Neuronal stem cell (in vitro differentiated cells): ENCODE data around the gene SV2C.
A peak's percentile ranks its signal among the peaks of the same experiment; 100 is the strongest.

Experiments used
- DNase-seq: peaks from one replicate; pipeline ENCODE4 v3.0.0-alpha.2; 2013; ENCODE audit warnings: low spot score
- H2AFZ ChIP-seq: one replicate; pipeline ENCODE4 v1.6.1; 2013; ENCODE audit warnings: mild to moderate bottlenecking, low read length, inconsistent platforms
- H2AK5ac ChIP-seq: 2 replicates; pipeline ENCODE4 v1.6.1; 2013; ENCODE audit warnings: low read depth, mild to moderate bottlenecking, inconsistent platforms, low read length, moderate library complexity, mixed read lengths
- H2BK120ac ChIP-seq: 2 replicates; pipeline ENCODE4 v1.6.1; 2013; ENCODE audit warnings: low read depth, mild to moderate bottlenecking, inconsistent platforms, low read length, moderate library complexity, mixed read lengths
- H2BK12ac ChIP-seq: one replicate; pipeline ENCODE4 v1.6.1; 2013; ENCODE audit warnings: low read length, inconsistent platforms
- H2BK15ac ChIP-seq: 2 replicates; pipeline ENCODE4 v1.6.1; 2013; ENCODE audit warnings: mild to moderate bottlenecking, low read length, inconsistent platforms, mixed read lengths
- H2BK5ac ChIP-seq: one replicate; pipeline ENCODE4 v1.6.1; 2013; ENCODE audit warnings: inconsistent platforms, mild to moderate bottlenecking, low read length, moderate library complexity
- H3K14ac ChIP-seq: one replicate; pipeline ENCODE4 v1.6.1; 2013; ENCODE audit warnings: low read length, inconsistent platforms
- H3K18ac ChIP-seq: 2 replicates; pipeline ENCODE4 v1.6.1; 2013; ENCODE audit warnings: low read length, inconsistent platforms
- H3K23ac ChIP-seq: 2 replicates; pipeline ENCODE4 v1.6.1; 2013; ENCODE audit warnings: low read depth, mild to moderate bottlenecking, mixed read lengths, low read length, inconsistent platforms; ENCODE audit not compliant: poor library complexity
- H3K27ac ChIP-seq: replicated peaks from 3 replicates; pipeline ENCODE4 v1.5.1; 2013; ENCODE audit warnings: low read length, inconsistent platforms
- H3K27me3 ChIP-seq, 3 experiments: 2 replicates each; pipeline ENCODE4 v1.6.1; 2013; ENCODE audit warnings: low read length in 3 of 3, mild to moderate bottlenecking in 2 of 3, inconsistent platforms in 1 of 3, low read depth in 1 of 3, mixed read lengths in 1 of 3, moderate library complexity in 1 of 3; ENCODE audit not compliant: control insufficient read depth in 3 of 3, insufficient read depth in 3 of 3
- H3K36me3 ChIP-seq, 2 donors: replicated peaks in 1 of 2; 2 replicates each; pipeline ENCODE4 v1.6.1; 2013; ENCODE audit warnings: low read length in 2 of 2; ENCODE audit not compliant: control insufficient read depth in 2 of 2, insufficient read depth in 2 of 2
- H3K4ac ChIP-seq: 2 replicates; pipeline ENCODE4 v1.6.1; 2013; ENCODE audit warnings: inconsistent platforms, mild to moderate bottlenecking, low read length, moderate library complexity
- H3K4me1 ChIP-seq, 2 donors: 1 replicate in 1 of 2; 2 replicates in 1 of 2; pipeline ENCODE4 v1.6.1; 2013; ENCODE audit warnings: low read length in 2 of 2, low read depth in 1 of 2; ENCODE audit not compliant: control insufficient read depth in 2 of 2, insufficient read depth in 1 of 2
- H3K4me2 ChIP-seq: one replicate; pipeline ENCODE4 v1.6.1; 2013; ENCODE audit warnings: mild to moderate bottlenecking, low read length, inconsistent platforms; ENCODE audit not compliant: insufficient read depth, poor library complexity, severe bottlenecking
- H3K4me3 ChIP-seq, 2 donors: 2 replicates each; pipeline ENCODE4 v1.5.1; 2013; ENCODE audit warnings: low read length in 2 of 2, mild to moderate bottlenecking in 2 of 2, inconsistent platforms in 1 of 2, moderate library complexity in 1 of 2
- H3K79me1 ChIP-seq: one replicate; pipeline ENCODE4 v1.6.1; 2013; ENCODE audit warnings: low read depth, mild to moderate bottlenecking, inconsistent platforms, low read length, moderate library complexity
- H3K9ac ChIP-seq: one replicate; pipeline ENCODE4 v1.6.1; 2013; ENCODE audit warnings: mild to moderate bottlenecking, low read depth, low read length, inconsistent platforms; ENCODE audit not compliant: poor library complexity
- H3K9me3 ChIP-seq, 2 donors: replicated peaks in 1 of 2; 2 replicates each; pipeline versions ENCODE3 to v1.6.1; 2013; ENCODE audit warnings: low read length in 2 of 2, mild to moderate bottlenecking in 2 of 2, inconsistent platforms in 1 of 2, low read depth in 1 of 2, mixed read lengths in 1 of 2, moderate library complexity in 1 of 2; ENCODE audit not compliant: control insufficient read depth in 2 of 2, insufficient read depth in 1 of 2
- H4K8ac ChIP-seq: one replicate; pipeline ENCODE4 v1.6.1; 2013; ENCODE audit warnings: low read depth, mild to moderate bottlenecking, inconsistent platforms, low read length, moderate library complexity
- H4K91ac ChIP-seq: one replicate; pipeline ENCODE4 v1.6.1; 2013; ENCODE audit warnings: low read length, low read depth, mild to moderate bottlenecking, inconsistent platforms; ENCODE audit not compliant: poor library complexity
- WGBS, 2 donors: extraction: QIAGEN DNeasy Blood & Tissue Kit; methylation state at CpG; one replicate each; pipeline ENCODE4 v1.1.7; 2013; ENCODE audit warnings: missing lambda C conversion rate in 2 of 2, mixed read lengths in 1 of 2; ENCODE audit not compliant: insufficient read length in 2 of 2, insufficient replicate concordance in 1 of 2; ENCODE audit errors: extremely low coverage in 2 of 2; 5-methylcytosine and 5-hydroxymethylcytosine counted together

The SV2C gene

DNA sequence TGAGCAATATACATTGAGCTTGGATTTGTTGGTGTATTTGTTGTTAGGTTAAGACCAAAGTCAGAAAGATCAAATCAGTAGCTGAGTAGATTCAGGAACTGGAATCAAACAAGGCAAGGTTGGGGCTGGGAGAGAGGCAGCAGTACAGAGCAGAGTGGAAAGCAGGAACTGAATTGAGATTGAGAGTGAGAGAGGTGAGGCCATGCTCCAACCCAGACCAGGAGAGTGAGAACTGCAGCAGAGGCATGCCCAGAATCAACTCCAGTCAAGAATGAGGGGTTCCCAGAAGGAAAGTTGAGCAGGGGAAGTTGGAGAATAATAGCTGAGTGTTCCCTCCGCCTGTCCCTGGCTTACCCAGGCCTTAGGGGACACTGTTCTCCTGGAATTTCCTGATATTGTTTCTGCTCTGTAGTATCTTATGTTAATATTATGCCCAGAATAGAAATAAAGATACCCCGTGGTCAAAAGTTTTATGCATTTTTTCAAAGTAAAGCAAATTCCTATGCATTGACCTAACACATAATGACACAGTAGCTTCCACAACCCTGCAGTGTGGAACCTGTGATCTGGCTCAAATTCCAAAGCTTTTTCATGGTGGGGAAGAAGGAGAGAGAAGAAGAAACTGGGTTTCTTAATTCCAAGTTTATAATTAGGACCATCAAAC, 82.7 kb downstream of the SV2C start:
- Histone ChIP-seq H3K23ac (no peak overlapping the region), H3K18ac (no peak overlapping the region), H2BK120ac (no peak overlapping the region), H2AK5ac (no peak overlapping the region), H4K91ac (no peak overlapping the region), H3K9me3 (no peaks in the 10 kb centered on the region), H3K9ac (no peak overlapping the region), H3K4me1 (no peaks in the 10 kb centered on the region), H3K14ac (no peak overlapping the region), H3K27me3 (no peaks in the 10 kb centered on the region), H3K27ac (no peak overlapping the region), H2BK15ac (no peak overlapping the region), H3K36me3 (no peaks in the 10 kb centered on the region), H2AFZ (no peak overlapping the region), H2BK12ac (no peak overlapping the region), H3K4me2 (no peak overlapping the region), H3K4me3 (no peak overlapping the region), H3K4ac (no peak overlapping the region), H3K79me1 (no peaks in the 10 kb centered on the region), H4K8ac (no peak overlapping the region), H2BK5ac (no peak overlapping the region)
- no CpG with 5 or more reads among the region's 2 CpGs for WGBS, 2 donors
- DNase-seq = no peak

- H3K4ac ChIP-seq = no peak overlapping the region
- H3K79me1 ChIP-seq = no peaks in the 10 kb centered on the region
- H4K91ac ChIP-seq = no peak overlapping the region
- no CpG with 5 or more reads among the region's 3 CpGs for WGBS, 2 donors
- H2BK12ac ChIP-seq = no peak overlapping the region
- H2BK120ac ChIP-seq = no peak overlapping the region
- no peaks in the 10 kb centered on the region for H3K27me3 ChIP-seq
- no peak overlapping the region for H3K14ac ChIP-seq
- no peak overlapping the region for H2BK5ac ChIP-seq
- no peak for DNase-seq
- no peak overlapping the region for H3K4me3 ChIP-seq
- no peak overlapping the region for H2AK5ac ChIP-seq
- H3K4me1 ChIP-seq = no peaks in the 10 kb centered on the region
- H3K36me3 ChIP-seq = no peaks in the 10 kb centered on the region
- no peak overlapping the region for H3K23ac ChIP-seq
- H2AFZ ChIP-seq = no peak overlapping the region
- no peak overlapping the region for H3K9ac ChIP-seq
- H2BK15ac ChIP-seq = no peak overlapping the region
- no peak overlapping the region for H3K18ac ChIP-seq
- H3K27ac ChIP-seq = no peak overlapping the region
- H3K4me2 ChIP-seq = no peak overlapping the region
- H3K9me3 ChIP-seq = no peaks in the 10 kb centered on the region
- H4K8ac ChIP-seq = no peak overlapping the region
These were observed 83.8 kb downstream of the SV2C start for GRCh38 chr5:76166886-76167576.

DNA sequence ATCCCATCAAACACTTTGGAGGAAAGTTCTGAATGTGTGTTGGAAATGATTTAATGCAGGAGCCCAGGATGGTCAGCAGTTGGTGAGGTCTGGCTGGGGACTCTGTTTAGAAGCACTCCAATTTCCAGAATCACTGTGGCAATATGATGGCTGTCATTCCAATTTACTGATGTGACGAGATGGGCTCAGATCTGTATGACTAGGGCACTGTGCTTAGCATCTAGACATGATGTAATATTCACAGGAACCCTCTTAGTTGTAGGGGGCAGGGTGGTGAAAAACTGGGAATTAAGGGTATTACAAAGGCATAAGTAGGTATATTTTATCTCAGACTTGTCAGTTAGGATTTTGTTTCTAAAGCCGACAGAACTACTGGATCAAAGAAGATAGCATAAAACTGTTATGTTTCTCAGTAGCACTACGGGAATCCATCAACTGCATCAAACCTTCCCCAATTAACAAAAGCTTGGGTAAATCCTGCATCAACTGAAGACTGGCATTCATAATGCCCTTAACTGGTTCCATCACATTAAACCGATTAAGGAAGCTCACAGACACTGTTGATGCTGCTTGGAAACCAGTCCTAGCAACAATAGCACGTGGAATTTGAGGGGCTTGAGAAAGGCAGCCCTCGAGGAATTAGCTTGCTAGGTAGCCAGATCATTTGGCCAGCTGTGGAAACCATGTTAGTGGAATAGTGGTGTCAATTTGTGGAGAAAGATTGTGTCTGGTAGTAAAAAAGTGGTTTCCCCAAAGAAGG, 86.1 kb downstream of the SV2C start:
- no peak overlapping the region for H4K8ac ChIP-seq
- no peak overlapping the region for H3K9ac ChIP-seq
- no peak overlapping the region for H2BK12ac ChIP-seq
- no peaks in the 10 kb centered on the region for H3K27me3 ChIP-seq
- no peak overlapping the region for H2BK120ac ChIP-seq
- no peak overlapping the region for H2AFZ ChIP-seq
- no peak overlapping the region for H4K91ac ChIP-seq
- no peak overlapping the region for H2BK5ac ChIP-seq
- no peaks in the 10 kb centered on the region for H3K79me1 ChIP-seq
- no peaks in the 10 kb centered on the region for H3K36me3 ChIP-seq
- H3K23ac ChIP-seq = no peak overlapping the region
- no peak overlapping the region for H3K4me2 ChIP-seq
- no peak overlapping the region for H3K14ac ChIP-seq
- no peak overlapping the region for H3K27ac ChIP-seq
- peak overlapping the region; percentile 53 for H3K18ac ChIP-seq
- no peaks in the 10 kb centered on the region for H3K4me1 ChIP-seq
- H3K4ac ChIP-seq = no peak overlapping the region
- WGBS, 2 donors = no CpG with 5 or more reads among the region's 6 CpGs
- H3K4me3 ChIP-seq = no peak overlapping the region
- H3K9me3 ChIP-seq = no peaks in the 10 kb centered on the region
- H2AK5ac ChIP-seq = no peak overlapping the region
- no peak for DNase-seq
- H2BK15ac ChIP-seq = no peak overlapping the region

GRCh38 chr5:76174101-76174500, 90.9 kb downstream of the SV2C start:
- Histone ChIP-seq H4K8ac (peak overlapping the region; percentile 74), H3K27me3 (no peaks in the 10 kb centered on the region), H3K14ac (no peak overlapping the region), H3K4me3 (no peak overlapping the region), H2BK120ac (no peak overlapping the region), H3K9ac (no peak overlapping the region), H3K23ac (no peak overlapping the region), H3K9me3 (no peaks in the 10 kb centered on the region), H2BK15ac (no peak overlapping the region), H3K27ac (no peak overlapping the region), H2BK12ac (no peak overlapping the region), H2AK5ac (no peak overlapping the region), H3K18ac (no peak overlapping the region), H2BK5ac (no peak overlapping the region), H3K4ac (no peak overlapping the region), H3K4me1 (no peaks in the 10 kb centered on the region), H2AFZ (no peak overlapping the region), H4K91ac (no peak overlapping the region), H3K36me3 (no peaks in the 10 kb centered on the region), H3K79me1 (no peaks in the 10 kb centered on the region), H3K4me2 (no peak overlapping the region)
- DNase-seq = no peak
- WGBS, 2 donors = no CpG with 5 or more reads among the region's 23 CpGs
